VCaP (cell line): ENCODE data around the gene UGT1A5.

Experiments used
- H3K27ac ChIP-seq: fragments of 450-650 bp; 2 replicates; pipeline ENCODE4 v1.5.1; 2017
- TF ChIP-seq, protein P1 (sequence below): fragments of 450-650 bp; conservative IDR thresholded peaks from 2 replicates; pipeline ENCODE4 v1.5.1; 2017; ENCODE audit warnings: mild to moderate bottlenecking, moderate library complexity

UGT1A5 gene

DNA sequence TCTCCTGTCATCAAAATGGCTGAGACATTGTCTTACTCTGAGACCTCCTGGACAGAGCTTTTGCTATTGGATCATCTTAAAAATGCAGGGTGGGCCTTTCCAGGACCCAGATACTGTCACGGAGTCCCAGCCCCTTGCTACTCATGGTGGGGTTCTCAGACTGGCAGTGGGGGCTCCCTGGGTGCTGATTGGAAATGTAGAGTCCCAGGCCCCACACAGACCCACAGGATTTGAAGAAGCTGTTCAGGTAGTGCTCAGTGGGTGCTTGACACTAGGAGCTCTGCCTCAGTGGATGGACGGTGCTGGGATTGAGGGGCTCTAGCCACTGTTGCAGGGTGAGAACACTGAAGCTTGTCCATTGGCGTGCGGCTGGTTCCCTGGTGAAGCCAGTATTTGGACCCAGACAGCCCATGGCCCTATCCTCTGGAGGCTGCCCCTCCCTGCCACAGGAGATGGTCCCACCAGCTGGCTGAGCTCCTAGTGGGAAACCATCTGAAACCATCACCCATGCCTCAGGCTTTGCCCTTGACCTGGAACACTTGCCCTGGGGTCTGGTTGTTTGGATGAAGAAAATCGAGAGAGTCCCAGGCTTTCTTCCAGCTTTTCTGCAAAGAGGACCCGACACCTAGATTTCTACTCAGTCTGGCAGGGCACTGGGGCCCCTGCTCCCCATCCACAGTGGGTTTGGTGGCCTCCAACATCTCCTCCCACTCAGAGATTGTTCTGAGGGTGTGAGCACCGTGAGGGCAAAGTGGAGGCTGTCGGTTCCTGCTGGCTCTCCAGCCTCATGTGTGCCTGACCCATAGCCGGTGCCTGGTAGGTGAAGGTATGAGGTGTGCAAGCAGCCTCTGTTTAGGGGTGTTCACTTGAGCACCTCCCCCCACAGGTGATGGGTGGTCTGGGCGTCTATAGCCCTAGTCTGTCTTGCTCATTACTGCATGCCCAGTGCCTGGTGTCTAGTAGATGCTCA is 95.5 kb downstream of the UGT1A5 start:
- H3K27ac ChIP-seq, result no peak overlapping the region
- TF ChIP-seq, protein P1, sequence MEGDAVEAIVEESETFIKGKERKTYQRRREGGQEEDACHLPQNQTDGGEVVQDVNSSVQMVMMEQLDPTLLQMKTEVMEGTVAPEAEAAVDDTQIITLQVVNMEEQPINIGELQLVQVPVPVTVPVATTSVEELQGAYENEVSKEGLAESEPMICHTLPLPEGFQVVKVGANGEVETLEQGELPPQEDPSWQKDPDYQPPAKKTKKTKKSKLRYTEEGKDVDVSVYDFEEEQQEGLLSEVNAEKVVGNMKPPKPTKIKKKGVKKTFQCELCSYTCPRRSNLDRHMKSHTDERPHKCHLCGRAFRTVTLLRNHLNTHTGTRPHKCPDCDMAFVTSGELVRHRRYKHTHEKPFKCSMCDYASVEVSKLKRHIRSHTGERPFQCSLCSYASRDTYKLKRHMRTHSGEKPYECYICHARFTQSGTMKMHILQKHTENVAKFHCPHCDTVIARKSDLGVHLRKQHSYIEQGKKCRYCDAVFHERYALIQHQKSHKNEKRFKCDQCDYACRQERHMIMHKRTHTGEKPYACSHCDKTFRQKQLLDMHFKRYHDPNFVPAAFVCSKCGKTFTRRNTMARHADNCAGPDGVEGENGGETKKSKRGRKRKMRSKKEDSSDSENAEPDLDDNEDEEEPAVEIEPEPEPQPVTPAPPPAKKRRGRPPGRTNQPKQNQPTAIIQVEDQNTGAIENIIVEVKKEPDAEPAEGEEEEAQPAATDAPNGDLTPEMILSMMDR, result no peak

DNA sequence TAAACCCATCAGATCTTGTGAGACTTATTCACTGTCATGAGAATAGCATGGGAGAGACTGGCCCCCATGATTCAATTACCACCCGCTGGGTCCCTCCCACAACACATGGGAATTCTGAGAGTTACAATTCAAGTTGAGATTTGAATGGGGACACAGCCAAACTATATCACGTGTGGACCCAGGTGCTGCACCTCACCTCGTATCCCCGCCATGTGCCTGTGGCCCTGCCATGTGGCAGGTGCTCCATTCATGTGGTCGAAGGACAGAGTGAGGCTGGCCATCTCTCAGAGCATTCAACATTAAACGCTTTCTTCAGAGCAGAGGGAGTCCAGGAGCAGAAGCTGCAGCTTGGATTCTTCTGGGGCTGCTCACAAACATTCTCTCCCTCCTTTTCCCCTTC is 97.7 kb downstream of the UGT1A5 start:
- no peak overlapping the region for H3K27ac ChIP-seq
- TF ChIP-seq, protein P1, result no peak

DNA sequence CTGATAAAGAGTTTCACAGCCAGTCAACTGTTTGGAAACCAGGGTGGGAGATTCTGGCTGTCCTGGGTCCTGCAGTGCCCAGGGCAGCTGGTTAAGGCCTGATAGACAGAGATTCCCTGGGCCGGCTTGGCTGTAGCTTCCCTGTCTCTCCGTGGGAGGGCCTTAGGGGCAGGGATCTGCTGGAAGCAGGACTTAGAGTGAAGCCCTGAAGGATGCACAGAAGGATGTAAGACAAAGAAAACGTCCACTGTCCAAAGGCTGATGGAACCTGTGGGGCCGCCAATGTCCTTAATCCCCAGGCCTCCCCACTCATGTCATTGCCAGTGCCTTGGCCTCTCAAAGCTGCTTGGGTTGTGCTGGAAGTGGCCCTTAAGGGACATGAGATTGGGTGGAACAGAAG is 98.4 kb downstream of the UGT1A5 start:
- H3K27ac ChIP-seq, result no peak overlapping the region
- TF ChIP-seq, protein P1, result no peak

DNA sequence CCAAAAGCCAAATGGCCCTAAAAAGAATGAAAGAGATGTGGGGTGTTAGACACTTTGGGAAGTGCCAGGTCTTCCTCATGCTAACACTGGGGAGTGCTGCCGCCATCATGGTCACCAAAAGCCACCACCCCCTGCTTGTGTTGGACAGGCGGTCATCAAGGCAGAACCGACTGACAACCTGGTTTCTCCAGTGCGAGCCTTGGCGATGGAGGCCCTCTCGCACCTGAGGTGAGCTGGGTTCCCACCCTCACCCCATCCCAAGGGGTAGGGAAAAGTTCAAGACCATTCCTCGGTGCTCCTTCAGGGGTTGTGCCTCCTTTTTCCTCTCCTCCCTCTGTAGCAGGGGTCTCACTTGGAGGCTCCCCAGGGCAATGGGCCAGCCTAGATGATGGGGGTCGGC is 99.0 kb downstream of the UGT1A5 start:
- H3K27ac ChIP-seq, result no peak overlapping the region
- TF ChIP-seq, protein P1, result no peak

DNA sequence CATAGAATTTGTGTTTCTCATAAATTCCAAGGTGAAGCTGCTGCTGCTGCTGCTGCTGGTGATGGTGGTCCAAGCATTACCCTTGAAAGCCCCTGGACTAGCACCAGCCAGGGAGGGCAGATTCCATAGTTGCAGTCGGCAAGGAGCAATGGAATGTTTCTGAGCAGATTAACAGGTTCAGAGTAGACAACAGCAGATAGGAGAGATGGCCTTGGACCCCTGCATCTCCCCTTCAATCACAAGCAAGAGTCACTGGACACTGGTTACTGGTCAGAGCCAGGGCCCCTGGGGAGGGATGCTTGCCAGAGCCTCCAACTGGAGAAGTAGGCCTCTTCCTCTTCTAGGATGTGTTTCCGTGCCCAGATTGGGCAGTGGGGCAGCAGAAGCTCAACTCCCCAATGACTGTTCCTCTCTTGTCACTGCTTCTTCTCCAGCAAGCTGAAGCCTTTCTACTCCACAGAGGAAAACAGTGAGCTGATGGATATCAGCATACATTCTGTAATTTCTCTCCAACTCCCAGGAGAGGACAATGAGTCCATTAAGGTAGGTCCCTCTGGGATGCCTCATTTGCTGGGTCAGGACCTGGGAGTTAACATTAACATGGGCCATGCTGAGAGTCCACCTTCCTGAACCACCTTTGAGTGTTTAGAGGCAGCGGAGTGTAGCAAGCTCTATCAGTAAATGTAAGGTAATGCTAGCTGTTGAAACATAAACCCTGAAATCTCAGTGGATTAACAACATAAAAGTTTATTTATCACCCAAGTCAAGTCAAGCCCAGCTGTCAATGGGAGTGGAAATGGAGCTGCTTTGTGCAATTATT is 100.7 kb downstream of the UGT1A5 start:
- TF ChIP-seq, protein P1, result no peak
- H3K27ac ChIP-seq, result no peak overlapping the region

DNA sequence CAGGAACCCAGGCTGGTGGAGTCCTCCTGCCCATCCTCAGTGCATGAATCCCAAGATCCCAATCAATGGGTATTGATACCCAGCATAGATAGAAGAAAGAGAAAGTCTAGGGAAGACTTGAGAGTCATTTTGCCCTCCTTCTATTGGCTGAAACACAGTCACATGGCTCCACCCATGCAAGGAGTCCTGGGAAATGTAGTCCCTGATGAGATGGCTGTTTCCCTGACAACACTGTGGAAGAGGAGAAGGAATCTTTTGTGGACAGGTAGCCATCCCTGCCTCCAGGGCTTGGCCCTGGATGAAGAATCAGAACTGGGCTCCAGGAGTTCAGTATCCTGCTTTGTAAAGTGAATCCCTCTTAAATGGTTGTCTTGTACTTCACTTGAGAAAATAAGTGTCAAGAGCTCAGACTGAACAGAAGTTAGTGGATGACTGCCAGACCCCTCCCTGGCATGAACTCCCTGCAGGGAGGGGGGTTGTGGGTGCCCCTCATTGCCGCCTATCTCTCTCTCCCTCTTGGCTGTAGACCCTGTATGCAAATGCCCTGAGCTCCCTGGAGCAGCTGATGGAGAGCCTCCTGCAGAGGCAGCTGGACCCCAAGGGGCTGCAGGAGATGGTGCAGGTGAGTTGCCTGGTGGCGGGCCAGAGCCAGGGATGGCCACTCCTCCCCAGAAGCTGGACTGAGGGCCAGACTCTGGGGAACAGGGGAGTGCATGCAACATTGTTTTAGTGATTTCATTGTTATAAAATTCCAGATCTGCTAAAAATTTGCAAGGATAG is 101.5 kb downstream of the UGT1A5 start:
- TF ChIP-seq, protein P1, result no peak
- H3K27ac ChIP-seq, result peak overlapping the region; percentile 29
